Neural cell (in vitro differentiated cells): Measurements from ENCODE around the gene CDK6. TPM values are rescaled to one million over a fixed set of nuclear protein-coding genes. Genes with fewer than 3 reads are reported as not detected.

ENCODE experiments used
- H2AFZ ChIP-seq: fragments of 200-600, 300-800 bp; sonication (generic), shearing (Covaris generic); 2 replicates; pipeline ENCODE4 v1.6.0; 2014; ENCODE audit warnings: low read depth, mild to moderate bottlenecking, antibody characterized with exemption, low read length, moderate library complexity
- H3F3A ChIP-seq: fragments of 200-600 bp; shearing (Covaris generic); 2 replicates; pipeline ENCODE4 v1.6.1; 2016; ENCODE audit warnings: mild to moderate bottlenecking, moderate library complexity, mixed read lengths, antibody characterized with exemption, low read length; ENCODE audit not compliant: insufficient read depth, poor library complexity, severe bottlenecking
- H3K27ac ChIP-seq: fragments of 200-600, 300-800 bp; sonication (generic), shearing (Covaris generic); 2 replicates; pipeline ENCODE4 v1.5.1; 2014; ENCODE audit warnings: mild to moderate bottlenecking, low read length, moderate library complexity
- H3K27me3 ChIP-seq: fragments of 300-800, 200-600 bp; sonication (generic), shearing (Covaris generic); 2 replicates; pipeline ENCODE4 v1.6.0; 2014; ENCODE audit warnings: mild to moderate bottlenecking, low read depth, low read length, moderate library complexity; ENCODE audit not compliant: insufficient read depth
- H3K36me3 ChIP-seq: fragments of 300-800, 200-600 bp; sonication (generic), shearing (Covaris generic); 2 replicates; pipeline ENCODE4 v1.5.1; 2014; ENCODE audit warnings: mild to moderate bottlenecking, antibody characterized with exemption, low read length, moderate library complexity; ENCODE audit not compliant: insufficient read depth
- H3K4me2 ChIP-seq: fragments of 300-800, 200-600 bp; sonication (generic), shearing (Covaris generic); 2 replicates; pipeline ENCODE4 v1.6.0; 2014; ENCODE audit warnings: mild to moderate bottlenecking, low read length
- H3K4me3 ChIP-seq: fragments of 300-800, 200-600 bp; sonication (generic), shearing (Covaris generic); 2 replicates; pipeline ENCODE4 v1.5.1; 2014; ENCODE audit warnings: mild to moderate bottlenecking, low read length, moderate library complexity
- H3K79me2 ChIP-seq: fragments of 200-600 bp; shearing (Covaris generic); replicated peaks from 2 replicates; pipeline ENCODE4 v1.6.0; 2014; ENCODE audit warnings: mild to moderate bottlenecking, low read length, moderate library complexity; ENCODE audit not compliant: insufficient read depth
- H3K9ac ChIP-seq: fragments of 300-800, 200-600 bp; sonication (generic), shearing (Covaris generic); 2 replicates; pipeline ENCODE4 v1.6.1; 2016; ENCODE audit warnings: mild to moderate bottlenecking, low read length, mixed read lengths
- H3K9me2 ChIP-seq: fragments of 200-600 bp; shearing (Covaris generic); 2 replicates; pipeline ENCODE4 v1.6.1; 2016; ENCODE audit warnings: mild to moderate bottlenecking, low read length, mixed read lengths; ENCODE audit not compliant: insufficient read depth
- H3K9me3 ChIP-seq: fragments of 200-600, 300-800 bp; sonication (generic), shearing (Covaris generic); 2 replicates; pipeline ENCODE4 v1.6.1; 2016; ENCODE audit warnings: mild to moderate bottlenecking, mixed run types, low read length, moderate library complexity, mixed read lengths
- H4K20me1 ChIP-seq: fragments of 200-600 bp; shearing (Covaris generic); 2 replicates; pipeline ENCODE4 v1.6.1; 2016; ENCODE audit warnings: mild to moderate bottlenecking, mixed run types; ENCODE audit not compliant: insufficient read depth
- CTCF ChIP-seq: fragments of 450-650 bp; IDR thresholded peaks from 2 replicates; pipeline ENCODE4 v1.5.1; 2014; ENCODE audit warnings: antibody characterized with exemption, mild to moderate bottlenecking, moderate library complexity; ENCODE audit not compliant: poor library complexity, severe bottlenecking
- EP300 ChIP-seq: fragments of 450-650 bp; conservative IDR thresholded peaks from 2 replicates; pipeline ENCODE4 v1.6.1; 2014; ENCODE audit warnings: antibody characterized with exemption, mild to moderate bottlenecking, moderate library complexity; ENCODE audit not compliant: poor library complexity, severe bottlenecking
- EZH2 ChIP-seq: fragments of 200-600, 300-800 bp; shearing (Covaris generic), sonication (generic); IDR thresholded peaks from 2 replicates; pipeline ENCODE4 v1.6.1; 2014; ENCODE audit warnings: antibody characterized with exemption, low read length, borderline replicate concordance, mild to moderate bottlenecking; ENCODE audit not compliant: insufficient read depth, poor library complexity, severe bottlenecking
- MXI1 ChIP-seq: fragments of 450-650 bp; conservative IDR thresholded peaks from 2 replicates; pipeline ENCODE4 v1.6.1; 2014; ENCODE audit warnings: antibody characterized with exemption, mild to moderate bottlenecking; ENCODE audit not compliant: poor library complexity, severe bottlenecking
- POLR2AphosphoS5 ChIP-seq: IDR thresholded peaks from 2 replicates; pipeline ENCODE4 v1.6.1; 2012
- RAD21 ChIP-seq: fragments of 450-650 bp; conservative IDR thresholded peaks from 2 replicates; pipeline ENCODE4 v1.6.1; 2014; ENCODE audit warnings: antibody characterized with exemption, mild to moderate bottlenecking, moderate library complexity
- REST ChIP-seq: IDR thresholded peaks from 2 replicates; pipeline ENCODE4 v1.6.1; 2012; ENCODE audit warnings: borderline replicate concordance
- SMC3 ChIP-seq: fragments of 450-650 bp; conservative IDR thresholded peaks from 2 replicates; pipeline ENCODE4 v1.6.1; 2014; ENCODE audit warnings: antibody characterized with exemption, mild to moderate bottlenecking, moderate library complexity; ENCODE audit not compliant: poor library complexity
- TAF1 ChIP-seq: IDR thresholded peaks from 2 replicates; pipeline ENCODE4 v1.6.1; 2012; ENCODE audit warnings: low read depth
- polyA plus RNA-seq: library from polyadenylated mRNA; depleted of rRNA; stranded (reverse); fragments of >200 nt; gene quantifications from 2 replicates; pipeline ENCODE4 v1.2.3, GENCODE V29; 2014

CDK6 gene
- polyA plus RNA-seq, 1 donor from 2014 or later: 4.1 TPM

GRCh38 chr7:92629779-92630178 lies 206.6 kb downstream of the CDK6 start:
- Histone ChIP-seq H3K79me2 (no peaks in the 10 kb centered on the region), H3K27ac (no peak overlapping the region), H2AFZ (no peak overlapping the region), H3K4me2 (no peak overlapping the region), H3F3A (no peaks in the 10 kb centered on the region), H3K9me2 (no peaks in the 10 kb centered on the region), H3K36me3 (no peaks in the 10 kb centered on the region), H4K20me1 (no peaks in the 10 kb centered on the region), H3K9ac (no peak overlapping the region), H3K27me3 (no peaks in the 10 kb centered on the region), H3K4me3 (no peak overlapping the region), H3K9me3 (no peaks in the 10 kb centered on the region)
- TF ChIP-seq EZH2 (no peak), POLR2AphosphoS5 (no peak), CTCF (no peak), MXI1 (no peak), TAF1 (no peak), REST (no peak), RAD21 (no peak), EP300 (no peak), SMC3 (no peak)

GRCh38 chr7:92627956-92628355 lies 208.4 kb downstream of the CDK6 start:
- Histone ChIP-seq H3K4me3 (no peak overlapping the region), H3K9me3 (no peaks in the 10 kb centered on the region), H3K9ac (no peak overlapping the region), H3K9me2 (no peaks in the 10 kb centered on the region), H4K20me1 (no peaks in the 10 kb centered on the region), H3K27me3 (no peaks in the 10 kb centered on the region), H3F3A (no peaks in the 10 kb centered on the region), H3K79me2 (no peaks in the 10 kb centered on the region), H3K27ac (no peak overlapping the region), H2AFZ (no peak overlapping the region), H3K4me2 (no peak overlapping the region), H3K36me3 (no peaks in the 10 kb centered on the region)
- TF ChIP-seq TAF1: no peak
- no peak for TF ChIP-seq EZH2

GRCh38 chr7:92626281-92626809 lies 210.0 kb downstream of the CDK6 start:
- H3K9ac ChIP-seq: no peak overlapping the region
- H3K9me2 ChIP-seq: no peaks in the 10 kb centered on the region
- H2AFZ ChIP-seq: no peak overlapping the region
- no peak overlapping the region for H3K4me3 ChIP-seq
- no peak overlapping the region for H3K27ac ChIP-seq
- no peaks in the 10 kb centered on the region for H3K36me3 ChIP-seq
- no peaks in the 10 kb centered on the region for H3K79me2 ChIP-seq
- no peaks in the 10 kb centered on the region for H3K27me3 ChIP-seq
- TF ChIP-seq TAF1: no peak
- TF ChIP-seq RAD21: no peak
- no peak for TF ChIP-seq SMC3
- no peak for TF ChIP-seq EP300
- no peak for TF ChIP-seq MXI1
- no peak for TF ChIP-seq POLR2AphosphoS5
- no peak for TF ChIP-seq CTCF
- no peak for TF ChIP-seq EZH2
- no peaks in the 10 kb centered on the region for H3F3A ChIP-seq
- H4K20me1 ChIP-seq: no peaks in the 10 kb centered on the region
- H3K9me3 ChIP-seq: no peaks in the 10 kb centered on the region
- H3K4me2 ChIP-seq: no peak overlapping the region
